Measurements from ENCODE around the gene MZB1.

GRCh38 chr5:139343476-139343875, 46.2 kb downstream of the MZB1 start:
- TF ChIP-seq CTCF (conservative IDR thresholded peaks at IDR 0.05): no peak
- no peak for TF ChIP-seq ZFX (IDR thresholded peaks at IDR 0.05)

All from C4-2B (cell line).